ENCODE data around the gene KLHDC7B. TPM values are rescaled to one million over a fixed set of nuclear protein-coding genes. Genes with fewer than 3 reads are reported as not detected.

KLHDC7B gene
- polyA plus RNA-seq (2013, experiment 1 of 2), result 0.07 TPM
- polyA plus RNA-seq (2013, experiment 2 of 2), result 0.04 TPM

GRCh38 chr22:50545522-50546325 lies at the start of gene KLHDC7B:
Gene KLHDC7B, plus strand, starts transcription at chr22:50545899. Its CDS starts 345 bp downstream, at chr22:50546244.
- H2BK15ac ChIP-seq (replicated peaks; ENCODE audit: low read depth), result no peak within 1 kb of the TSS
- H2AK5ac ChIP-seq (ENCODE audit: low read length), result no peak within 1 kb of the TSS
- DNase-seq, result peak; percentile 69
- H3K4ac ChIP-seq (ENCODE audit: low read depth, low read length), result no peak within 1 kb of the TSS
- H2BK5ac ChIP-seq (ENCODE audit: low read length), result no peak within 1 kb of the TSS
- H3K4me3 ChIP-seq (ENCODE audit: low read length), result no peak within 1 kb of the TSS
- no peak within 1 kb of the TSS for H3K27ac ChIP-seq (ENCODE audit: low read depth, low read length)
- no peak within 1 kb of the TSS for H3K23ac ChIP-seq (ENCODE audit: low read length)
- no CpG with 5 or more reads among the region's 10 CpGs for WGBS (ENCODE audit: extremely low coverage, insufficient coverage, low lambda C conversion rate)
- H4K5ac ChIP-seq (ENCODE audit: low read length), result no peak within 1 kb of the TSS
- no peak within 1 kb of the TSS for H2BK120ac ChIP-seq (ENCODE audit: low read depth, low read length)
- H3K79me1 ChIP-seq (ENCODE audit: low read length), result no peaks in the 10 kb centered on the region
- no peaks in the 10 kb centered on the region for H3K36me3 ChIP-seq (ENCODE audit: control insufficient read depth, insufficient read depth, low read length)
- no peaks in the 10 kb centered on the region for H3K4me1 ChIP-seq (ENCODE audit: control insufficient read depth, low read depth, low read length)
- no peaks in the 10 kb centered on the region for H3K27me3 ChIP-seq (ENCODE audit: insufficient read depth, low read length, poor library complexity)
- no peaks in the 10 kb centered on the region for H3K79me2 ChIP-seq (ENCODE audit: control insufficient read depth, insufficient read depth, low read length)
- no peak within 1 kb of the TSS for H4K8ac ChIP-seq (ENCODE audit: low read depth, low read length)
- no peak within 1 kb of the TSS for H3K4me2 ChIP-seq (ENCODE audit: low read length)
- H3K9ac ChIP-seq (ENCODE audit: low read length), result no peak within 1 kb of the TSS
- no peak within 1 kb of the TSS for H3K18ac ChIP-seq (ENCODE audit: low read length)
- H3K56ac ChIP-seq (ENCODE audit: low read length), result no peak within 1 kb of the TSS

- DNase-seq, result no peak
- H3K27me3 ChIP-seq (ENCODE audit: insufficient read depth, low read length, poor library complexity), result no peaks in the 10 kb centered on the region
- H4K5ac ChIP-seq (ENCODE audit: low read length), result no peak overlapping the region
- no peak overlapping the region for H3K4ac ChIP-seq (ENCODE audit: low read depth, low read length)
- no peak overlapping the region for H3K27ac ChIP-seq (ENCODE audit: low read depth, low read length)
- no peaks in the 10 kb centered on the region for H3K79me1 ChIP-seq (ENCODE audit: low read length)
- H3K18ac ChIP-seq (ENCODE audit: low read length), result no peak overlapping the region
- H3K4me3 ChIP-seq (ENCODE audit: low read length), result no peak overlapping the region
- H4K8ac ChIP-seq (ENCODE audit: low read depth, low read length), result no peak overlapping the region
- WGBS (ENCODE audit: extremely low coverage, insufficient coverage, low lambda C conversion rate), result no CpG with 5 or more reads among the region's 6 CpGs
- no peaks in the 10 kb centered on the region for H3K4me1 ChIP-seq (ENCODE audit: control insufficient read depth, low read depth, low read length)
- H3K4me2 ChIP-seq (ENCODE audit: low read length), result no peak overlapping the region
- H3K9ac ChIP-seq (ENCODE audit: low read length), result no peak overlapping the region
- no peak overlapping the region for H2BK120ac ChIP-seq (ENCODE audit: low read depth, low read length)
- no peak overlapping the region for H3K56ac ChIP-seq (ENCODE audit: low read length)
- no peak overlapping the region for H2AK5ac ChIP-seq (ENCODE audit: low read length)
- H3K79me2 ChIP-seq (ENCODE audit: control insufficient read depth, insufficient read depth, low read length), result no peaks in the 10 kb centered on the region
- no peak overlapping the region for H2BK15ac ChIP-seq (replicated peaks; ENCODE audit: low read depth)
- no peaks in the 10 kb centered on the region for H3K36me3 ChIP-seq (ENCODE audit: control insufficient read depth, insufficient read depth, low read length)
- no peak overlapping the region for H3K23ac ChIP-seq (ENCODE audit: low read length)
- H2BK5ac ChIP-seq (ENCODE audit: low read length), result no peak overlapping the region
Measured at GRCh38 chr22:50497093-50497492, 48.6 kb upstream of the KLHDC7B start.

- H2BK120ac ChIP-seq (ENCODE audit: low read depth, low read length), result no peak overlapping the region
- no peaks in the 10 kb centered on the region for H3K27me3 ChIP-seq (ENCODE audit: insufficient read depth, low read length, poor library complexity)
- peak; percentile 85 for DNase-seq
- no peak overlapping the region for H3K56ac ChIP-seq (ENCODE audit: low read length)
- no peak overlapping the region for H3K4ac ChIP-seq (ENCODE audit: low read depth, low read length)
- H4K8ac ChIP-seq (ENCODE audit: low read depth, low read length), result no peak overlapping the region
- H3K36me3 ChIP-seq (ENCODE audit: control insufficient read depth, insufficient read depth, low read length), result no peaks in the 10 kb centered on the region
- no peak overlapping the region for H3K27ac ChIP-seq (ENCODE audit: low read depth, low read length)
- H4K5ac ChIP-seq (ENCODE audit: low read length), result no peak overlapping the region
- no CpG with 5 or more reads among the region's 13 CpGs for WGBS (ENCODE audit: extremely low coverage, insufficient coverage, low lambda C conversion rate)
- H3K4me1 ChIP-seq (ENCODE audit: control insufficient read depth, low read depth, low read length), result no peaks in the 10 kb centered on the region
- H2AK5ac ChIP-seq (ENCODE audit: low read length), result no peak overlapping the region
- no peak overlapping the region for H3K23ac ChIP-seq (ENCODE audit: low read length)
- H3K4me3 ChIP-seq (ENCODE audit: low read length), result no peak overlapping the region
- H3K9ac ChIP-seq (ENCODE audit: low read length), result no peak overlapping the region
- no peak overlapping the region for H3K4me2 ChIP-seq (ENCODE audit: low read length)
- H3K79me2 ChIP-seq (ENCODE audit: control insufficient read depth, insufficient read depth, low read length), result no peaks in the 10 kb centered on the region
- no peak overlapping the region for H3K18ac ChIP-seq (ENCODE audit: low read length)
- no peaks in the 10 kb centered on the region for H3K79me1 ChIP-seq (ENCODE audit: low read length)
- no peak overlapping the region for H2BK15ac ChIP-seq (replicated peaks; ENCODE audit: low read depth)
- no peak overlapping the region for H2BK5ac ChIP-seq (ENCODE audit: low read length)
Measured at GRCh38 chr22:50498322-50498890, 47.3 kb upstream of the KLHDC7B start.

- Histone ChIP-seq H3K4me1 (ENCODE audit: control insufficient read depth, low read depth, low read length) (no peaks in the 10 kb centered on the region), H3K79me1 (ENCODE audit: low read length) (peaks cover 2% of the 10 kb centered on the region), H3K36me3 (ENCODE audit: control insufficient read depth, insufficient read depth, low read length) (peaks cover 2% of the 10 kb centered on the region), H2BK5ac (ENCODE audit: low read length) (no peak overlapping the region), H3K27me3 (ENCODE audit: insufficient read depth, low read length, poor library complexity) (no peaks in the 10 kb centered on the region), H2BK15ac (replicated peaks; ENCODE audit: low read depth) (no peak overlapping the region), H2AK5ac (ENCODE audit: low read length) (no peak overlapping the region), H4K8ac (ENCODE audit: low read depth, low read length) (no peak overlapping the region), H3K4me2 (ENCODE audit: low read length) (no peak overlapping the region), H3K23ac (ENCODE audit: low read length) (no peak overlapping the region), H3K56ac (ENCODE audit: low read length) (no peak overlapping the region), H2BK120ac (ENCODE audit: low read depth, low read length) (no peak overlapping the region), H4K5ac (ENCODE audit: low read length) (no peak overlapping the region), H3K4ac (ENCODE audit: low read depth, low read length) (no peak overlapping the region), H3K9ac (ENCODE audit: low read length) (no peak overlapping the region), H3K79me2 (ENCODE audit: control insufficient read depth, insufficient read depth, low read length) (no peaks in the 10 kb centered on the region), H3K4me3 (ENCODE audit: low read length) (no peak overlapping the region), H3K18ac (ENCODE audit: low read length) (no peak overlapping the region), H3K27ac (ENCODE audit: low read depth, low read length) (no peak overlapping the region)
- DNase-seq, result no peak
- no CpG with 5 or more reads among the region's 12 CpGs for WGBS (ENCODE audit: extremely low coverage, insufficient coverage, low lambda C conversion rate)
Measured at GRCh38 chr22:50500452-50500851, 45.2 kb upstream of the KLHDC7B start.

GRCh38 chr22:50502096-50502495 lies 43.6 kb upstream of the KLHDC7B start:
- Histone ChIP-seq H2BK15ac (replicated peaks; ENCODE audit: low read depth) (no peak overlapping the region), H3K4ac (ENCODE audit: low read depth, low read length) (no peak overlapping the region), H4K5ac (ENCODE audit: low read length) (no peak overlapping the region), H3K79me1 (ENCODE audit: low read length) (peaks cover 6% of the 10 kb centered on the region), H3K4me1 (ENCODE audit: control insufficient read depth, low read depth, low read length) (no peaks in the 10 kb centered on the region), H3K79me2 (ENCODE audit: control insufficient read depth, insufficient read depth, low read length) (peaks cover 3% of the 10 kb centered on the region), H3K27ac (ENCODE audit: low read depth, low read length) (no peak overlapping the region), H3K27me3 (ENCODE audit: insufficient read depth, low read length, poor library complexity) (no peaks in the 10 kb centered on the region), H3K23ac (ENCODE audit: low read length) (no peak overlapping the region), H3K56ac (ENCODE audit: low read length) (no peak overlapping the region), H3K9ac (ENCODE audit: low read length) (no peak overlapping the region), H3K36me3 (ENCODE audit: control insufficient read depth, insufficient read depth, low read length) (peaks cover 2% of the 10 kb centered on the region), H3K4me3 (ENCODE audit: low read length) (no peak overlapping the region), H2BK120ac (ENCODE audit: low read depth, low read length) (no peak overlapping the region), H4K8ac (ENCODE audit: low read depth, low read length) (no peak overlapping the region), H3K18ac (ENCODE audit: low read length) (no peak overlapping the region), H2AK5ac (ENCODE audit: low read length) (no peak overlapping the region), H3K4me2 (ENCODE audit: low read length) (no peak overlapping the region), H2BK5ac (ENCODE audit: low read length) (no peak overlapping the region)
- DNase-seq, result no peak
- no CpG with 5 or more reads among the region's 6 CpGs for WGBS (ENCODE audit: extremely low coverage, insufficient coverage, low lambda C conversion rate)
